Activated CD4-positive, alpha-beta T cell treated with anti-CD3 and anti-CD28 coated beads, Interleukin-2, amount 50 U/mL, for 48 hours (primary cell): ENCODE data around the gene FAM221B.

ENCODE experiments used
- DNase-seq, 2 experiments: peaks; one replicate each; pipeline ENCODE4 v3.0.0-alpha.2; 2020

Gene FAM221B

GRCh38 chr9:35828716-35829083 is at the start of gene FAM221B:
Gene FAM221B, minus strand, starts transcription at chr9:35828732. Its CDS starts 2,571 bp downstream, at chr9:35826161.
- DNase-seq = peak in 1 of 2 experiments; percentile 28

- no peak for DNase-seq
These were observed 44.0 kb upstream of the FAM221B start for GRCh38 chr9:35872505-35872904.

- no peak for DNase-seq
These were observed 43.0 kb upstream of the FAM221B start for GRCh38 chr9:35871545-35871944.

GRCh38 chr9:35870351-35870923 is 41.9 kb upstream of the FAM221B start, which contains the start of gene OR13J1:
Gene OR13J1, minus strand, starts transcription at chr9:35870401. Its CDS starts 0 bp downstream, at chr9:35870401.
- no peak for DNase-seq

- DNase-seq = no peak
These were observed 41.2 kb upstream of the FAM221B start for GRCh38 chr9:35869621-35870216.

GRCh38 chr9:35868933-35869332 is 40.4 kb upstream of the FAM221B start:
- no peak for DNase-seq

- no peak for DNase-seq
These were observed 39.0 kb upstream of the FAM221B start for GRCh38 chr9:35867538-35867937.

GRCh38 chr9:35864695-35865255 is 36.2 kb upstream of the FAM221B start:
- DNase-seq = no peak

- DNase-seq = no peak
These were observed 35.1 kb upstream of the FAM221B start for GRCh38 chr9:35863583-35863982.

- DNase-seq = no peak
These were observed 33.8 kb upstream of the FAM221B start for GRCh38 chr9:35862328-35862727.

GRCh38 chr9:35861161-35861897 is 32.8 kb upstream of the FAM221B start:
- DNase-seq = no peak

- DNase-seq = no peak
These were observed 31.4 kb upstream of the FAM221B start for GRCh38 chr9:35859990-35860339.

GRCh38 chr9:35859310-35859989 is 30.9 kb upstream of the FAM221B start:
- DNase-seq = peak; percentile 11 to 19

- DNase-seq = no peak
These were observed 29.9 kb upstream of the FAM221B start for GRCh38 chr9:35858458-35858857.

- no peak for DNase-seq
These were observed 28.4 kb upstream of the FAM221B start for GRCh38 chr9:35856882-35857281.

GRCh38 chr9:35856206-35856605 is 27.7 kb upstream of the FAM221B start:
- no peak for DNase-seq

- no peak for DNase-seq
These were observed 25.7 kb upstream of the FAM221B start for GRCh38 chr9:35854091-35854762.

GRCh38 chr9:35852876-35853865 is 24.6 kb upstream of the FAM221B start:
- DNase-seq = no peak

GRCh38 chr9:35852267-35852815 is 23.8 kb upstream of the FAM221B start:
- DNase-seq = no peak

GRCh38 chr9:35847792-35848572 is 19.4 kb upstream of the FAM221B start:
- peak; percentile 26 to 53 for DNase-seq
